Stimulated activated CD4-positive, alpha-beta T cell treated with anti-CD3 and anti-CD28 coated beads, Interleukin-15, amount 100 ng/mL, for 48 hours (primary cell): ENCODE measurements around the gene ZNF518A.
A peak's percentile ranks its signal among the peaks of the same experiment; 100 is the strongest.

Source experiments
- DNase-seq, 2 donors: peaks; one replicate each; pipeline ENCODE4 v3.0.0-alpha.2; 2020; ENCODE audit warnings: low read depth in 2 of 2

Gene ZNF518A

GRCh38 chr10:96129387-96130325 lies at the start of gene ZNF518A:
TSS of gene ZNF518A (plus strand) at chr10:96130297. CDS start at chr10:96156323, 26,026 bp downstream.
- DNase-seq: peak; percentile 82 to 83

GRCh38 chr10:96082153-96082552 lies 47.9 kb upstream of the ZNF518A start:
- no peak for DNase-seq

DNA sequence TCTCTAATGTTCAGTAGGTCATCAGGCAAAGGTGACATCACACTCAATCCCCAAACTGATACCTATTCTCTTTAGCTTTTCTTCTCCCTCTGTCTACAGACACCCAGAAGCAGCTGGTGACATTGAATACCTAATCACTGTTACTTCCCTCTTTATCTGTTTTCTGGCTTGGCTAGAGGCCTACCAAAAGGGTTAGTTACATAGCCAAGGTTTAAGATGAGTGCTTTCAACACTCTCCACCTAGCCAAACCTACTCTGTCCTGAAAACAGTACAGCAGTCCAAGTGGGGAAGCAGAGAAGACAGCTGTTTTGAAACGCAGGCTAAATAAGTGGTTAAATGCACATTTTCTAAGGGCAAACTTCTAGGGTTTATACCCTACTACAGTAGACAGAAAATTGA lies 47.3 kb upstream of the ZNF518A start:
- DNase-seq: no peak

DNA sequence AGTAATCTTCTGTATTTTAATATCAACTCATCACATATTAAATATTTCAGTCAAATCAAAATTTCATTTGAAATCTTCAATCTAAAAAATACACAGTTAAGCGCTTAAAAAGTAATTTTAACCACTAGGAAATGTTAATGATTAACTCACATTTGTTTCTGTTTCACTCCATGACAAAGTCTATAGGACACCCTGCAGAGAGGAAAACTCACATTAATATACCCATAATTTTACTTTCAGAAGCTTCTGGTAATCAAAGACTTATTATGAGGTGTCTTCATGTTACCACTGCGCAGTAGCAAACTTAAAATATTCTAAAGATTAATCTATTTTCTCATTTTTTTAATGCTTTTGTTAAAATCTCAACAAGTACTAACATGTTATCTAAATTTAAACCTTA lies 41.0 kb upstream of the ZNF518A start:
- no peak for DNase-seq

- peak; percentile 86 to 89 for DNase-seq
Measured at GRCh38 chr10:96089670-96090462, 40.2 kb upstream of the ZNF518A start.

DNA sequence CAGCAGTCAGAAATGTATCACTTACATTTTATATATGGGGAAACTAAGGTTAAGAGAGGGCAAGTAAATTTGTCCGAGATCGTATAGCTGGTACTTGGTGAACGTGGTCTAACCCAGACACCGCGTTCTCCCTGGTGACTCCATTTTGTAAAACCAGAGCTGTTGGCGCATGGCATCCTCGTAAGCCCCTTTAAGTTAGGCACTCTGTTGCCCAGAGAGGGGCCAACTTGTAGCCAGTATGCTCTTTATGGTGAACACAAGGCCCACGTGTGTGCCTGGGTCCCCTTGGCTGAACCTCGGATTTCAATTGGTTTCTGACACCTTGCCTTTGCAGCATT lies 39.7 kb upstream of the ZNF518A start:
- no peak for DNase-seq

DNA sequence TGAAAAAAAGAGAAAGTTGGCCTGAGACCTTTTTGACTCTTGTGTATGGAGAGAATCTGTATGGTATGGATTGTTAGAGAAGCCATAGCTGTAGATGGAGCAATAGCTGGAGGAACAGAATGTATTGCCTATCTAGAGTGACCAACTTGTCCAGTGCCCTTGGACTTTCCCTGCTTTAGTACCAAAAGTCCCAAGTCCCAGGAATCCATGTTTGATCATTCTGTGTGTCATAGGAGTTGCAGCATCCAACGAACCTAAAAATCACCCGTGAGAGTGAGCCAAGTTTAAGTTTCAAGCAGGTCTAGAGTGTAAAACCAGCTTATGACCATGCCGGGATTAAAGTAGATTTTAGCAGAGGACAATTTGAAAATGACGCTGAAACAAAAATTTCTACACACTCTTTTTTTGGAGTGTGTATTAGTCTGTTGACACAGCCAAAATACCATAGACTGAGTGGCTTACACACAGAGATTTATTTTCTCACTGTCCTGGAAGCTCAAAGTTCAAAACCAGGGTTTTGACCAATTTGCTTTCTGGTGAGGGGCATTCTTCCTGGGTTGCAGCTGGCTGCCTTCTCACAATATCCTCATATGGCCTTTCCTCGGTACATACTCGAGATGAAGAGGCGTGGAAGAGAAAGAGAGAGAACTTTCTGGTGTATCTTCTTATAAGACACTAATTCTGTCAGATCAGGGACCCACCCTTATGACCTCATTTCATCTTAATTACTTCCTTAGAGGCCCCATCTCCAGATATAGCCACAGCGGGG lies 36.9 kb upstream of the ZNF518A start:
- DNase-seq: no peak

GRCh38 chr10:96093948-96094347 lies 36.1 kb upstream of the ZNF518A start:
- DNase-seq: no peak

DNA sequence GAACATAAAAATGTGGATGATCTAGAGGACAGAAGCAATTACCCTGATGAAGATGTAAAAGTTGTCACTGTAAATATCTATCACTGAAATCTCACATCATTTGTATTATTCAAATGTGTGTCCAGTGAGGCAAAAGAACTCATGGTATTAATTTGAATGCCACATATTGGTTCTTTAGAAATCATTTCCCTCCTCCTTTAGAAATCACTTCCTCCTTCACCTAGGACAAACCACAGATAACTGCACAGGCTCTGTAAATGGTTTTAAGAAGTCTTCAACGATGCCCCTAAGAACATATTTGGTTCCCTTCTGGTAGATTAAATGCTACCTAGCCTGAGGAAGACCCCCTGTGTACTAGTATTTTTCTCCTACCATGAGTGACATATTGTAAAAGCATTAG lies 33.1 kb upstream of the ZNF518A start:
- no peak for DNase-seq

DNA sequence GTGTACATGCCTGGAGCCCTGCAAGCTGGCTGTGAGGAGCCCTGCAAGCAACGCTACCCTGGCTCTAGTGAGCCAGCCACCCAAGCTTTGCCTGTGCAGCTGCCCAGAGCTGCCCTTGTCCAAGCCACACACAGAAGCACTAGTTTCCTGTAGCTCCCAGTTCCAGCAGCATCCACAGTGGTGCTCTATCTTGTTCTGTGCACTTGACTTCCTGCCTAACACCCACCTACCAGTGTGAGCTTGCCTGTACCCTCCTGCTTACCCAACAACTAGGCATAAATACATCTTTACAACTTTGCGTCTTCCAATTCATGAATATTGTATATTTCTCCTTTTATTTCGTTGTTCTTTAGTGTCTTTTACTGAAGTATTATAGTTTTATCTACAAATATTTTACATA lies 32.2 kb upstream of the ZNF518A start:
- no peak for DNase-seq

DNA sequence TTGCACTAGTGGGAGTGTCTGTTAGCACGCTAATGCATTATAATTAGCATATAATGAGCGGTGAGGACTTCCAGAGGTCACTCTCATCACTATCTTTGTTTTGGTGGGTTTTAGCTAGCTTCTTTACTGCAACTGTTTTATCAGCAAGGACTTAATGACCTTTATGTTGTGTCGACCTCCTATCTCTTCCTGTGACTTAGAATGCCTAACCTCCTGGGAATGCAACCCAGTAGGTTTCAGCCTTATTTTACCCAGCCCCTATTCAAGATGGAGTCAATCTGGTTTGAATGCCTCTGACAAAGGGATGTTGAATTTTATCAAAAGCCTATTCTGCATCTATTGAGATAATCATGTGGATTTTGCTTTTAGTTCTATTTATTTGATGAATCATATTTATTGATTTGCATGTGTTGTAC lies 22.5 kb upstream of the ZNF518A start:
- no peak for DNase-seq

DNA sequence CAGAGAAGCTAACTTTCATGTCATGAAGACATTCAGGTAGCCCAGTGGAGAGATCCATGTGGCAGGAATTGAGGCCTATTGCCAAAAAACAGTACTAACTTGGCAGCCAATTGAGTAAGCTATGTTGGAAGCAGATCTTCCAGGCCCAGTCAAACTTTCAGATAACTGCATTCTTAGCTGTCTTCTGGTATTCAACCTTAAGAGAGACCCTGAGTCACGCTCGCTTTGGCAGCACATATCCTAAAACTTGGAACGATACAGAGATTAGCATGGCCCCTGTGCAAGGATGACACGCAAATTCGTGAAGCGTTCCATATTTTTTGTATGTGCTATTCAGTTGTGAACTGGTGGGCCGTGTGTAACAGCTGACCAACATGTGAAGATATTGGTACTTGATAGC lies 17.6 kb upstream of the ZNF518A start:
- no peak for DNase-seq

- DNase-seq: no peak
Measured at GRCh38 chr10:96118604-96119450, 11.3 kb upstream of the ZNF518A start.

DNA sequence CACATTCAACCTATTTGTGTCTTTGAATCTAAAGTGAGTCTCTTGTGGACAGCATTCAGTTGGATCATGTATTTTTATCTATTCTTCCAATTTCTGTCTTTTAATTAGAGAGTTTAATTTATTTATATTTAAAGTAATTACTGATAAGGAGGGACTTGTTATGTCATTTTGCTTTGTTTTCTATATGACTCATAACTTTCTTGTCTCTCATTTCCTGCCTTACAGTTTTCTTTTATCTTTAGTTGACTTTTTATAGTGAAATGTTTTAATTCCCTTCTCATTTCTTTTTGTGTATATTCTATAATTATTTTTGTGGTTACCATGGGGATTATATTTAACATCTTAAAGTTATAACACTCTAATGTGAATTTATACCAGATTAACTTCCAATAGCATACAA lies 7.3 kb upstream of the ZNF518A start:
- no peak for DNase-seq

DNA sequence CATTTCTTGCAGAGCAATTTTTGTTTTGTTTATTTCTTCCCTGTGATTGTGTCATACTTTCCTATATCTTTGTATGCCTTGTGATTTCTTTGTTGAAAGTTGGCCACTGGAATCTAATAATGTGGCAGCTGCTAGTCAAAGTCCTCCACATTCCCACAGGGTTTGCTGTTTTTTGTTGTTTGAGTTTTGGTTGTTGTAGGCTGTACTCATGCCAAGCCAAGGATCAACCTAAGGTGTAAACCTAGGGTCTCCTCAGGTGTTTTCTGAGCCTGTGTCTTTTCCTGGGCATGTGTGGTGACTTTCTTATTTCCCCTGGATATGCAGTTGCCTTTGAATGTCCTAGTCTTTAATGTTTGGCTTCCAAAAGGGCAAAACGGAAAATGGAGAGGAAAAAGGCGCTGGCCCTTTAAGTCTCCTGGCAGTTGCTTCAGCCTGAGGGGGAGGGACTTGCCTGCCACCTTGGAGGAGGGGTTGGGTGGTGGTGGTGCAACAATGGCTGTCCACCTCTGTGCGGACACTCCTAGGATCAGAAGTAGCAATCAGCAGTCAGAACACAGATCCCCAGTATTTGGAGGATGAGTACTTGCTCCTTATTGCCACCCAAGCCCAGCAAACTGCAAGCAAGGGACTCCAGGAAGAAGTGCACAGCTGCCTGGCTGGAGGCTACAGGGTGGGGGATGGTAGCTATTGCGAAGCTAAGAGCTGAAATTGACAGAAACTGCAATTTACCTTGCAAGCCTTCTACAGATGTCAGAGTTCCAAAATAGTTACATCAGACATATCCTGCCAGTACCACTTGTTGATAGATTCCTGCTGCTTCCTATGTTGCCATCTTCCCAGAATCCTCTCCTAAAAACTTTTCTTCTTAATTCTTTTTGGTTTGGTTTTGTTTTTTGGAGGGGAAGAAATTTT lies 5.6 kb upstream of the ZNF518A start:
- DNase-seq: no peak

DNA sequence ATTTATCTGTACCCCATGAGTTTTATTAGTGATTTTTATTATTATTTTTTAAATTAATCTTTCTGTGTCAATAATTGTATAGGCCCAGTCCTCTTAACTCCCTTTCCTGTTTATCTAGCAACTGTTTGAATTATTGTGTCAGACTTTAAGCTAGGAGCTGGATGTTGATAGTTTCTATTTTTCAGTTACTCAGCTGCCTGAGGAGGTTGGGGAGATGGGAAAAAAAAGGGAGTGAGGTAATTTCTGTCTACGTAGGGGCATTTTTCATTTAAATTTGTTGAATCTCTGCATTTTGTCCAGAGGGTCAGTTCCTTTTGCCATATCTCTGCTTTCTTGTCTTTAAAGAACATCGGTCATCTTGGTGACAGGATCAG lies 5.0 kb upstream of the ZNF518A start:
- DNase-seq: no peak

GRCh38 chr10:96130326-96130995 lies 364 bp downstream of the ZNF518A start:
- peak; percentile 63 to 64 for DNase-seq

DNA sequence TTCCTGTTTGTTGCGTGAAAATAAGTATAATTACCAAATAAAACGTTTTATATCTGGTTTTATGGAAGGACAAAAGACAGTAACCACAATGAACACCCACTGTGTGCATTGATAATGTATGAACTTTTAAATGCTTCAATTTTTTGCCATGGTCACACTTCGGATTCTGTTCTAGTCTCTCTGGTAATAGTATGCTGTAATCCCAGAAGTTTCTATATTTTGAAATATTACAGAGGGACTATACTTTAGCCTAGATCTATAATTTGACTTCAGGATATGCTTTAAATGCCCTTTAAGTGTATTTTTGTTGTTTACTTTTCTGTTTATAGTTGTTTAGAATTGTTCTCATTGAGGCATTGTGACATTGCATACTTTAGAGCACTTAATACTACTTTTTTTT lies 1.5 kb downstream of the ZNF518A start:
- no peak for DNase-seq

GRCh38 chr10:96133135-96133534 lies 3.0 kb downstream of the ZNF518A start:
- DNase-seq: no peak

GRCh38 chr10:96136810-96137209 lies 6.7 kb downstream of the ZNF518A start:
- no peak for DNase-seq
